ENCODE results near the gene MBNL1.

Gene MBNL1

GRCh38 chr3:152277198-152277597 lies 8.5 kb downstream of the MBNL1 start:
- no peak for DNase-seq

GRCh38 chr3:152278756-152279427 lies 10.2 kb downstream of the MBNL1 start:
- no peak for DNase-seq

GRCh38 chr3:152279479-152279878 lies 10.8 kb downstream of the MBNL1 start:
- DNase-seq: no peak

- DNase-seq: no peak
Observed at GRCh38 chr3:152280539-152280938, 11.8 kb downstream of the MBNL1 start.

GRCh38 chr3:152281133-152281713 lies 12.5 kb downstream of the MBNL1 start:
- DNase-seq: no peak

GRCh38 chr3:152282813-152283212 lies 14.1 kb downstream of the MBNL1 start:
- DNase-seq: no peak

GRCh38 chr3:152283492-152284381 lies 15.0 kb downstream of the MBNL1 start:
- no peak for DNase-seq

- peak in 1 of 2 donors; percentile 61 for DNase-seq
Observed at GRCh38 chr3:152284906-152285305, 16.2 kb downstream of the MBNL1 start.

- DNase-seq: no peak
Observed at GRCh38 chr3:152285509-152285908, 16.8 kb downstream of the MBNL1 start.

GRCh38 chr3:152287898-152288576 lies 19.3 kb downstream of the MBNL1 start:
- DNase-seq: no peak

- no peak for DNase-seq
Observed at GRCh38 chr3:152288681-152289080, 20.0 kb downstream of the MBNL1 start.

- DNase-seq: no peak
Observed at GRCh38 chr3:152289708-152290107, 21.0 kb downstream of the MBNL1 start.

- DNase-seq: no peak
Observed at GRCh38 chr3:152290374-152290773, 21.6 kb downstream of the MBNL1 start.

GRCh38 chr3:152291238-152291637 lies 22.5 kb downstream of the MBNL1 start:
- DNase-seq: no peak

GRCh38 chr3:152291649-152292066 lies 22.9 kb downstream of the MBNL1 start:
- DNase-seq: peak in 1 of 2 donors; percentile 52

GRCh38 chr3:152292366-152292765 lies 23.6 kb downstream of the MBNL1 start:
- DNase-seq: no peak

- DNase-seq: no peak
Observed at GRCh38 chr3:152293347-152294006, 24.7 kb downstream of the MBNL1 start.

GRCh38 chr3:152295344-152295743 lies 26.6 kb downstream of the MBNL1 start:
- no peak for DNase-seq

- no peak for DNase-seq
Observed at GRCh38 chr3:152295806-152296205, 27.1 kb downstream of the MBNL1 start.

- no peak for DNase-seq
Observed at GRCh38 chr3:152296382-152296781, 27.7 kb downstream of the MBNL1 start.

GRCh38 chr3:152296971-152297370 lies 28.2 kb downstream of the MBNL1 start:
- no peak for DNase-seq

- peak; percentile 79 to 89 for DNase-seq
Observed at GRCh38 chr3:152298393-152299248, 29.9 kb downstream of the MBNL1 start.
